ENCODE results near the gene NELFCD. TPM values are rescaled to one million over a fixed set of nuclear protein-coding genes. Genes with fewer than 3 reads are reported as not detected.
A peak's percentile ranks its signal among the peaks of the same experiment; 100 is the strongest.

The NELFCD gene
- total RNA-seq, 4 donors from 2014 or later, result 37.8 to 44.3 (median 40.9) TPM

- no peaks in the 10 kb centered on the region for H3K27me3 ChIP-seq
- H3K4me1 ChIP-seq, result peaks cover 16 to 27% of the 10 kb centered on the region in 2 donors
- no peak for DNase-seq
- H3K9me3 ChIP-seq, result no peaks in the 10 kb centered on the region
- H3K4me3 ChIP-seq, result peak overlapping the region; percentile 65 to 78 (median 76)
- in situ Hi-C loops (cut with MboI; ENCODE audit: low sequenced_read_pairs in 4 of 4) (no loop called here), intact Hi-C loops (cut with DNase I; ENCODE audit: low total_unique reads) (no loop called here)
- no peak for ATAC-seq
- H3K36me3 ChIP-seq, result peaks cover 0 to 15% of the 10 kb centered on the region in 2 donors
- no peak for TF ChIP-seq POLR2A (IDR thresholded peaks at IDR 0.05)
- no peak for TF ChIP-seq CTCF (IDR thresholded peaks at IDR 0.05 in 4 of 5, conservative IDR thresholded peaks at IDR 0.05 in 1 of 5)
- peak overlapping the region; percentile 68 to 82 (median 78) for H3K27ac ChIP-seq
These were observed 24.6 kb downstream of the NELFCD start for GRCh38 chr20:59005523-59006166.

- Histone ChIP-seq H3K9me3 (no peaks in the 10 kb centered on the region), H3K36me3 (peaks cover 0 to 11% of the 10 kb centered on the region in 2 donors), H3K27ac (peak overlapping the region; percentile 68 to 82 (median 78)), H3K4me1 (peaks cover 16 to 27% of the 10 kb centered on the region in 2 donors), H3K4me3 (peak overlapping the region; percentile 65 to 78 (median 76)), H3K27me3 (no peaks in the 10 kb centered on the region)
- intact Hi-C loops (cut with DNase I; ENCODE audit: low total_unique reads) (no loop called here), in situ Hi-C loops (cut with MboI; ENCODE audit: low sequenced_read_pairs in 4 of 4) (no loop called here)
- no peak for DNase-seq
- peak; percentile 7 to 12 for ATAC-seq
- TF ChIP-seq CTCF (IDR thresholded peaks at IDR 0.05 in 4 of 5, conservative IDR thresholded peaks at IDR 0.05 in 1 of 5), result no peak
- TF ChIP-seq POLR2A (IDR thresholded peaks at IDR 0.05), result no peak
These were observed 25.3 kb downstream of the NELFCD start for GRCh38 chr20:59006167-59006863.

- TF ChIP-seq POLR2A (IDR thresholded peaks at IDR 0.05), result peak in 1 of 2 donors; percentile 56
- no peak for TF ChIP-seq CTCF (IDR thresholded peaks at IDR 0.05 in 4 of 5, conservative IDR thresholded peaks at IDR 0.05 in 1 of 5)
- Histone ChIP-seq H3K4me3 (peak within 1 kb of the TSS; percentile 65 to 78 (median 76)), H3K27me3 (no peaks in the 10 kb centered on the region), H3K9me3 (no peaks in the 10 kb centered on the region), H3K36me3 (peaks cover 0 to 5% of the 10 kb centered on the region in 2 donors), H3K4me1 (peaks cover 16 to 27% of the 10 kb centered on the region in 2 donors), H3K27ac (peak within 1 kb of the TSS; percentile 68 to 82 (median 78))
- DNase-seq (peak in 1 of 2 donors; percentile 37), ATAC-seq (peak; percentile 72 to 79)
- intact Hi-C loops (cut with DNase I; ENCODE audit: low total_unique reads) (loop anchor here (1.0 kb wide), 1 partner anchor 24 kb away; no protein-coding TSS in a partner anchor), in situ Hi-C loops (cut with MboI; ENCODE audit: low sequenced_read_pairs in 4 of 4) (no loop called here)
These were observed 26.0 kb downstream of the NELFCD start, which contains the start of gene CTSZ for GRCh38 chr20:59006864-59007664. CTSZ (minus strand) TSS chr20:59007254; CDS start chr20:59007128, 126 bp downstream.

GRCh38 chr20:59007665-59008511, 26.8 kb downstream of the NELFCD start:
- Histone ChIP-seq H3K4me3 (peak overlapping the region; percentile 65 to 78 (median 76)), H3K27me3 (no peaks in the 10 kb centered on the region), H3K36me3 (peaks cover 0 to 5% of the 10 kb centered on the region in 2 donors), H3K9me3 (no peaks in the 10 kb centered on the region), H3K27ac (peak overlapping the region; percentile 68 to 82 (median 78)), H3K4me1 (peaks cover 16 to 27% of the 10 kb centered on the region in 2 donors)
- ATAC-seq, result no peak
- in situ Hi-C loops (cut with MboI; ENCODE audit: low sequenced_read_pairs in 4 of 4) (no loop called here), intact Hi-C loops (cut with DNase I; ENCODE audit: low total_unique reads) (loop anchor here (1.0 kb wide), 1 partner anchor 23 kb away; no protein-coding TSS in a partner anchor)
- TF ChIP-seq POLR2A (IDR thresholded peaks at IDR 0.05) (no peak), CTCF (IDR thresholded peaks at IDR 0.05 in 4 of 5, conservative IDR thresholded peaks at IDR 0.05 in 1 of 5) (no peak)
- peak in 1 of 2 donors; percentile 51 for DNase-seq
